B cell (primary cell): ENCODE data around the gene C20orf144.

Source experiments
- EZH2 ChIP-seq: IDR thresholded peaks from 2 replicates; pipeline ENCODE4 v1.6.1; 2012; ENCODE audit warnings: borderline replicate concordance, low read depth, mild to moderate bottlenecking, moderate library complexity, low read length; ENCODE audit not compliant: insufficient read depth, poor library complexity, severe bottlenecking
- TF ChIP-seq, protein P1 (sequence below): fragments of 200-600 bp; IDR thresholded peaks from one replicate; pipeline ENCODE4 v1.8.0; 2022; ENCODE audit warnings: antibody characterized with exemption, mild to moderate bottlenecking

DNA sequence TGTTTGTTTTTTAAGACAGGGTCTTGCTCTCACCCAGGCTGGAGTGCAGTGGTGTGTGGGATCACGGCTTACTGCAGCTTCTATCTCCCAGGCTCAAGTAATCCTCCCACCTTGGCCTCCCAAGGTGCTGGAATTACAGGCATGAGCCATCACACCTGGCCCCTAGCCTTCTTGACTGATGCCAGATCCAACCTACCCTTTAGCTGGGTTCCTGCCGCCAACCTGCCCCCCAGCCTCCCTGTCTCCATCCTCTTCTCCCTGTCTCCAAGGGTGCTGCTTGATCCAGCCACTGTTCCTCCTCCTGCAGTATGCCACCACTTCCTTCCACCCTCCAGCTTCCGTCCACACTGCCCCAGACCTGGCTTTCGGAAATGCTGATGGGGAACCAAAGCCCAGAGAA lies 3.2 kb upstream of the C20orf144 start:
- TF ChIP-seq EZH2, result no peak
- TF ChIP-seq, protein P1, sequence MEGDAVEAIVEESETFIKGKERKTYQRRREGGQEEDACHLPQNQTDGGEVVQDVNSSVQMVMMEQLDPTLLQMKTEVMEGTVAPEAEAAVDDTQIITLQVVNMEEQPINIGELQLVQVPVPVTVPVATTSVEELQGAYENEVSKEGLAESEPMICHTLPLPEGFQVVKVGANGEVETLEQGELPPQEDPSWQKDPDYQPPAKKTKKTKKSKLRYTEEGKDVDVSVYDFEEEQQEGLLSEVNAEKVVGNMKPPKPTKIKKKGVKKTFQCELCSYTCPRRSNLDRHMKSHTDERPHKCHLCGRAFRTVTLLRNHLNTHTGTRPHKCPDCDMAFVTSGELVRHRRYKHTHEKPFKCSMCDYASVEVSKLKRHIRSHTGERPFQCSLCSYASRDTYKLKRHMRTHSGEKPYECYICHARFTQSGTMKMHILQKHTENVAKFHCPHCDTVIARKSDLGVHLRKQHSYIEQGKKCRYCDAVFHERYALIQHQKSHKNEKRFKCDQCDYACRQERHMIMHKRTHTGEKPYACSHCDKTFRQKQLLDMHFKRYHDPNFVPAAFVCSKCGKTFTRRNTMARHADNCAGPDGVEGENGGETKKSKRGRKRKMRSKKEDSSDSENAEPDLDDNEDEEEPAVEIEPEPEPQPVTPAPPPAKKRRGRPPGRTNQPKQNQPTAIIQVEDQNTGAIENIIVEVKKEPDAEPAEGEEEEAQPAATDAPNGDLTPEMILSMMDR, result no peak
